Measurements from ENCODE around the gene SLC2A1. TPM values are rescaled to one million over a fixed set of nuclear protein-coding genes. Genes with fewer than 3 reads are reported as not detected.
A peak's percentile ranks its signal among the peaks of the same experiment; 100 is the strongest.

The SLC2A1 gene
- total and polyA plus RNA-seq, 2 of the 13 experiments (the other 11 are each of a cell fraction or from before 2014, with no cell fraction given) = 125 to 423 TPM

DNA sequence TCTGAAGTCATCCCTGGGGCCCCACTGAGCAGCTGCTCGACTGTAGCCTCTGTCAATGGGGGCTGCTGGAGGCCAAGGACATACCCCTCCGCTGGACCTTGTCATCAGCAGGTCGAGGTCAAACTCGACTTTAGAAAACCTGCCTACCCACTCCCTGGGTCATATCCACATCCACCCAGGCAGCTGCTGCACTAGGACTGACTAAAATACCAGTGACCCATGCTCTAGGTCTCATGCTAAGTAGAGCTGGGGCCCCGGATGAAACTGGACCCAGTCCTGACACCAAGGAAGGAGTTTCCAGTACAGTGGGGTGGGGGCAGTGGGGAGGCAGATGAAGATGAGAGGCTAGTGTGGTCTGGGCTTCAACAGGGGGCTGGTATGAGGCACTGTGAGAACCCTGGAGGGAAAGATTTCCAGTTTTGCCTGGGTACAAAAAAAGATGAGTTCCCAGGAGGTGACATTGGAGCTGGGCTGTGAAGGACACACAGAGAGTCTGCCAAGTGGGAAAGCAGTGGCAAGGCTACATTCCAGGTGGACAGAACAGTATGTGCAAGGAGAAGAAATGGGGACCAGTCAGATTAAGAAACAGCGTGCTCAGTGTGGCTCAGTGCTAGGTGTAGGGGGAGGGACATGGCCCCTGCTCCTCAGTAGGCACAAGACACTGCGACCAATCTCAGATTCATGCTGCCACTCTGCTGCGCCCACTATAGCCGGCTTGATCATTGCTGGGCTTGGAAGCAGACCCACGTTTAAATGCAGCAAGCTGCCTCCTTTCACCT is 12.4 kb downstream of the SLC2A1 start (continued):
- TF ChIP-seq SALL1 (CRISPR knock-in tag; IDR thresholded peaks at IDR 0.05) (peak; percentile 28; the same call in 1 of the 2 replicates), POLR2G (IDR thresholded peaks at IDR 0.05; ENCODE audit: low read depth, low read length) (peak; percentile 62; the same call in 1 of the 2 replicates), ATF7 (IDR thresholded peaks at IDR 0.05) (no peak), ATF7 (CRISPR knock-in tag; IDR thresholded peaks at IDR 0.05) (no peak), ZNF205 (CRISPR knock-in tag; IDR thresholded peaks at IDR 0.05) (no peak), POLR2A (IDR thresholded peaks at IDR 0.05; ENCODE audit: insufficient read depth in 1 of 2, low read depth in 2 of 2, low read length in 2 of 2) (peak in 1 of 2 experiments; percentile 49; a peak in 1 of 4 replicates), NR2F6 (IDR thresholded peaks at IDR 0.05) (no peak), NR2F6 (CRISPR knock-in tag; IDR thresholded peaks at IDR 0.05) (peak; percentile 38; the same call in 1 of the 2 replicates), MYC (CRISPR knock-in tag; IDR thresholded peaks at IDR 0.05; ENCODE audit: borderline replicate concordance) (no peak)
- TF ChIP-seq, protein P1, sequence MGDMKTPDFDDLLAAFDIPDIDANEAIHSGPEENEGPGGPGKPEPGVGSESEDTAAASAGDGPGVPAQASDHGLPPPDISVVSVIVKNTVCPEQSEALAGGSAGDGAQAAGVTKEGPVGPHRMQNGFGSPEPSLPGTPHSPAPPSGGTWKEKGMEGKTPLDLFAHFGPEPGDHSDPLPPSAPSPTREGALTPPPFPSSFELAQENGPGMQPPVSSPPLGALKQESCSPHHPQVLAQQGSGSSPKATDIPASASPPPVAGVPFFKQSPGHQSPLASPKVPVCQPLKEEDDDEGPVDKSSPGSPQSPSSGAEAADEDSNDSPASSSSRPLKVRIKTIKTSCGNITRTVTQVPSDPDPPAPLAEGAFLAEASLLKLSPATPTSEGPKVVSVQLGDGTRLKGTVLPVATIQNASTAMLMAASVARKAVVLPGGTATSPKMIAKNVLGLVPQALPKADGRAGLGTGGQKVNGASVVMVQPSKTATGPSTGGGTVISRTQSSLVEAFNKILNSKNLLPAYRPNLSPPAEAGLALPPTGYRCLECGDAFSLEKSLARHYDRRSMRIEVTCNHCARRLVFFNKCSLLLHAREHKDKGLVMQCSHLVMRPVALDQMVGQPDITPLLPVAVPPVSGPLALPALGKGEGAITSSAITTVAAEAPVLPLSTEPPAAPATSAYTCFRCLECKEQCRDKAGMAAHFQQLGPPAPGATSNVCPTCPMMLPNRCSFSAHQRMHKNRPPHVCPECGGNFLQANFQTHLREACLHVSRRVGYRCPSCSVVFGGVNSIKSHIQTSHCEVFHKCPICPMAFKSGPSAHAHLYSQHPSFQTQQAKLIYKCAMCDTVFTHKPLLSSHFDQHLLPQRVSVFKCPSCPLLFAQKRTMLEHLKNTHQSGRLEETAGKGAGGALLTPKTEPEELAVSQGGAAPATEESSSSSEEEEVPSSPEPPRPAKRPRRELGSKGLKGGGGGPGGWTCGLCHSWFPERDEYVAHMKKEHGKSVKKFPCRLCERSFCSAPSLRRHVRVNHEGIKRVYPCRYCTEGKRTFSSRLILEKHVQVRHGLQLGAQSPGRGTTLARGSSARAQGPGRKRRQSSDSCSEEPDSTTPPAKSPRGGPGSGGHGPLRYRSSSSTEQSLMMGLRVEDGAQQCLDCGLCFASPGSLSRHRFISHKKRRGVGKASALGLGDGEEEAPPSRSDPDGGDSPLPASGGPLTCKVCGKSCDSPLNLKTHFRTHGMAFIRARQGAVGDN (CRISPR knock-in tag; IDR thresholded peaks at IDR 0.05) = peak; percentile 26; the same call in 1 of the 2 replicates
- TF ChIP-seq, protein P2, sequence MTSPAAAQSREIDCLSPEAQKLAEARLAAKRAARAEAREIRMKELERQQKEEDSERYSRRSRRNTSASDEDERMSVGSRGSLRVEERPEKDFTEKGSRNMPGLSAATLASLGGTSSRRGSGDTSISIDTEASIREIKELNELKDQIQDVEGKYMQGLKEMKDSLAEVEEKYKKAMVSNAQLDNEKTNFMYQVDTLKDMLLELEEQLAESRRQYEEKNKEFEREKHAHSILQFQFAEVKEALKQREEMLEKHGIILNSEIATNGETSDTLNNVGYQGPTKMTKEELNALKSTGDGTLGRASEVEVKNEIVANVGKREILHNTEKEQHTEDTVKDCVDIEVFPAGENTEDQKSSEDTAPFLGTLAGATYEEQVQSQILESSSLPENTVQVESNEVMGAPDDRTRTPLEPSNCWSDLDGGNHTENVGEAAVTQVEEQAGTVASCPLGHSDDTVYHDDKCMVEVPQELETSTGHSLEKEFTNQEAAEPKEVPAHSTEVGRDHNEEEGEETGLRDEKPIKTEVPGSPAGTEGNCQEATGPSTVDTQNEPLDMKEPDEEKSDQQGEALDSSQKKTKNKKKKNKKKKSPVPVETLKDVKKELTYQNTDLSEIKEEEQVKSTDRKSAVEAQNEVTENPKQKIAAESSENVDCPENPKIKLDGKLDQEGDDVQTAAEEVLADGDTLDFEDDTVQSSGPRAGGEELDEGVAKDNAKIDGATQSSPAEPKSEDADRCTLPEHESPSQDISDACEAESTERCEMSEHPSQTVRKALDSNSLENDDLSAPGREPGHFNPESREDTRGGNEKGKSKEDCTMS (CRISPR knock-in tag; conservative IDR thresholded peaks at IDR 0.05) = no peak
- TF ChIP-seq, protein P3, sequence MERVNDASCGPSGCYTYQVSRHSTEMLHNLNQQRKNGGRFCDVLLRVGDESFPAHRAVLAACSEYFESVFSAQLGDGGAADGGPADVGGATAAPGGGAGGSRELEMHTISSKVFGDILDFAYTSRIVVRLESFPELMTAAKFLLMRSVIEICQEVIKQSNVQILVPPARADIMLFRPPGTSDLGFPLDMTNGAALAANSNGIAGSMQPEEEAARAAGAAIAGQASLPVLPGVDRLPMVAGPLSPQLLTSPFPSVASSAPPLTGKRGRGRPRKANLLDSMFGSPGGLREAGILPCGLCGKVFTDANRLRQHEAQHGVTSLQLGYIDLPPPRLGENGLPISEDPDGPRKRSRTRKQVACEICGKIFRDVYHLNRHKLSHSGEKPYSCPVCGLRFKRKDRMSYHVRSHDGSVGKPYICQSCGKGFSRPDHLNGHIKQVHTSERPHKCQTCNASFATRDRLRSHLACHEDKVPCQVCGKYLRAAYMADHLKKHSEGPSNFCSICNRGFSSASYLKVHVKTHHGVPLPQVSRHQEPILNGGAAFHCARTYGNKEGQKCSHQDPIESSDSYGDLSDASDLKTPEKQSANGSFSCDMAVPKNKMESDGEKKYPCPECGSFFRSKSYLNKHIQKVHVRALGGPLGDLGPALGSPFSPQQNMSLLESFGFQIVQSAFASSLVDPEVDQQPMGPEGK (CRISPR knock-in tag; IDR thresholded peaks at IDR 0.05) = peak; percentile 23; the same call in 1 of the 2 replicates
